Muscle of leg (tissue), 11 donors: ENCODE results near the gene HOXA9. TPM values are rescaled to one million over a fixed set of nuclear protein-coding genes. Genes with fewer than 3 reads are reported as not detected.

ENCODE experiments used
- DNase-seq: peaks from one replicate; pipeline ENCODE4 v3.0.0; 2013
- H3K27ac ChIP-seq: one replicate; pipeline ENCODE4 v1.5.1; 2013; ENCODE audit warnings: mild to moderate bottlenecking, low read length, control low read depth
- H3K27me3 ChIP-seq: one replicate; pipeline ENCODE4 v1.6.1; 2013; ENCODE audit warnings: low read length; ENCODE audit not compliant: control insufficient read depth, insufficient read depth
- H3K36me3 ChIP-seq: one replicate; pipeline ENCODE4 v1.6.1; 2013; ENCODE audit warnings: low read length; ENCODE audit not compliant: control insufficient read depth, insufficient read depth
- H3K4me1 ChIP-seq: one replicate; pipeline ENCODE4 v1.6.1; 2013; ENCODE audit warnings: low read length; ENCODE audit not compliant: control insufficient read depth, insufficient read depth
- H3K4me3 ChIP-seq: one replicate; pipeline ENCODE4 v1.5.1; 2013; ENCODE audit warnings: low read length, control low read depth
- H3K9me3 ChIP-seq: replicated peaks from 2 replicates; pipeline ENCODE4 v1.6.1; 2013; ENCODE audit warnings: low read depth, low read length; ENCODE audit not compliant: control insufficient read depth
- WGBS: methylation state at CpG from one replicate; pipeline ENCODE4 v1.1.5; 2013; ENCODE audit warnings: missing lambda C conversion rate; ENCODE audit not compliant: insufficient coverage; 5-methylcytosine and 5-hydroxymethylcytosine counted together
- polyA plus RNA-seq, 8 donors: library from polyadenylated mRNA; unstranded; fragments of 120-200 nt; gene quantifications; one replicate each; pipeline versions ENCODE4 v1.2.1 to v1.2.3, GENCODE V29; 2013; ENCODE audit warnings: inconsistent platforms in 1 of 8, low replicate concordance in 1 of 8; ENCODE audit not compliant: insufficient read length in 8 of 8, insufficient read depth in 1 of 8
- total RNA-seq: library from RNA; stranded (reverse); fragments of 120-200 nt; gene quantifications from one replicate; pipeline ENCODE4 v1.2.4, GENCODE V29; 2013

HOXA9 gene
- total and polyA plus RNA-seq, 9 donors: 16.0 to 28.5 (median 21.7) TPM

DNA sequence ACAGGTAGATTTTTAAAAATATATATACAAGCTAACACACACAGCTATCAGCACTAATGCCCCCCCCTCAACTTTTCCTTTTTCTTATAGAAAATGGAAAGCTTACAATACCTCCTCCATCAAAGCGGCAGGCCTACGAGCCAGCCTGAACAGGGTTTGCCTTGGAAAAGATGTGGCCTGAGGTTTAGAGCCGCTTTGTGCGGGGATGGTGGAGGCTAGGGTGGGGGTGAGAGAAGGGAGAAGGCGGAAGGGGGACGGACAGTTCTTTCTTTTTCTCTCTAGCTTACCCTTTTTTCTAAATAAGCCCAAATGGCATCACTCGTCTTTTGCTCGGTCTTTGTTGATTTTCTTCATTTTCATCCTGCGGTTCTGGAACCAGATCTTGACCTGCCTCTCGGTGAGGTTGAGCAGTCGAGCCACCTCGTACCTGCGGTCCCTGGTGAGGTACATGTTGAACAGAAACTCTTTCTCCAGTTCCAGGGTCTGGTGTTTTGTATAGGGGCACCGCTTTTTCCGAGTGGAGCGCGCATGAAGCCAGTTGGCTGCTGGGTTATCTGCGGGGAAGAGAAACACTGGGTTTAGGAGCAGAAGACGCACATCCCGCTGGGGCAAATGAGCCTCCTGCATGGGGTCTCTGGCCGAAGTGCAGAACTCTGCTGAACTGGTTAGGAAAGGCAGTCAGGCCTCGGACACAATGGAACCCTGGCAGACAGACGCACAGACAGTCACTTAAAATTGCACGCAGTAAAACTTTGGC lies 1.9 kb downstream of the HOXA9 start:
- Histone ChIP-seq H3K36me3 (peaks cover 10% of the 10 kb centered on the region), H3K27ac (peak overlapping the region; percentile 98), H3K9me3 (no peaks in the 10 kb centered on the region), H3K4me1 (peaks cover 64% of the 10 kb centered on the region), H3K27me3 (peaks cover 57% of the 10 kb centered on the region), H3K4me3 (peak overlapping the region; percentile 72)
- 12% methylated on average over 16 of the region's 24 CpGs for WGBS
- peak; percentile 52 for DNase-seq

GRCh38 chr7:27162561-27163287 lies 2.6 kb downstream of the HOXA9 start:
- WGBS: no CpG with 5 or more reads among the region's 7 CpGs
- H3K4me3 ChIP-seq: peak overlapping the region; percentile 72
- DNase-seq: peak; percentile 36

DNA sequence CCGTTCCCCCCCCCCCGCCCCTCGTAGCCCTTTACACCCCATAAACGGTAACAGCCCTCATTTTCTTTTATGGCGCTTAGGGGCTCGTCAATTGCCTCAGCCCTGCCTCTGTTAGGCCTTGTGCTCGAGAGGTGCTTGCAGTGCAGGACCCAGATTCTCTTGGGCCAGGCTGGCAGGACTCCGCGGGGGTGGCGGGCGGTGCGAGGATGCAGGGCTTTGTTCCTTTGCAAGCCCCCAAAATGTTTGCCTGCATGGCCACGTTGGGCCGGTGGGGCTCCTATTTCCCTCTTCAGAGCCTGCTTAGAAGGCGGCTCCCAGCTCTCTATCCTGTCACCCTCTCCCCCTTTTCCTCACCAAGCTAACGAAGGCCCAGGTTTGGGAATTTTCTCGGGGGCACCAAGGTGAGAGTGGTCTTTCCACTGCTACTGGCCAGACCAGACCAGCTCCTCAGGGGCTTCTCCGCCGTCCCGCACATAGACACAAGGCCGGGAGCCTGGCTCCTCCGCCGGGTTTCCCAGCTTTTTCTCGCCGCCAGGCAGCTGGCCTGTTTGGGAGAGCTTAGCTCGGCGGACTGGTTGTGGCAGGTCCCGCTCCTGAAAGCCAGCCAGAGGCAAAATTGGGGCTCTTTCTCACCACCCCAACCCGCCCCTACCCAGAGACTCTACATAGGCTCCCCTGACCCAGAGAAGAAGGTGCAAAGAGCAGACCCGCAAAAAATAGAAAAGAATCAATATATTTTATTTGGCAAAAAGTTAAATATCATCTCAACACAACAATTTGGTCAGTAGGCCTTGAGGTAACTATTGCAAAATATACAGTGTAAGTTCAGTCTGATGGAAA lies 3.4 kb downstream of the HOXA9 start:
- no peaks in the 10 kb centered on the region for H3K9me3 ChIP-seq
- peak; percentile 69 for DNase-seq
- H3K27ac ChIP-seq: peak overlapping the region; percentile 97
- H3K4me1 ChIP-seq: peaks cover 61% of the 10 kb centered on the region
- peaks cover 60% of the 10 kb centered on the region for H3K27me3 ChIP-seq
- H3K4me3 ChIP-seq: peak overlapping the region; percentile 72
- 21% methylated on average over 16 of the region's 30 CpGs for WGBS
- H3K36me3 ChIP-seq: peaks cover 10% of the 10 kb centered on the region

More at GRCh38 chr7:27162561-27163287, 2.6 kb downstream of the HOXA9 start:
- Histone ChIP-seq H3K36me3 (peaks cover 10% of the 10 kb centered on the region), H3K4me1 (peaks cover 61% of the 10 kb centered on the region), H3K27me3 (peaks cover 56% of the 10 kb centered on the region), H3K9me3 (no peaks in the 10 kb centered on the region), H3K27ac (peak overlapping the region; percentile 98)

DNA sequence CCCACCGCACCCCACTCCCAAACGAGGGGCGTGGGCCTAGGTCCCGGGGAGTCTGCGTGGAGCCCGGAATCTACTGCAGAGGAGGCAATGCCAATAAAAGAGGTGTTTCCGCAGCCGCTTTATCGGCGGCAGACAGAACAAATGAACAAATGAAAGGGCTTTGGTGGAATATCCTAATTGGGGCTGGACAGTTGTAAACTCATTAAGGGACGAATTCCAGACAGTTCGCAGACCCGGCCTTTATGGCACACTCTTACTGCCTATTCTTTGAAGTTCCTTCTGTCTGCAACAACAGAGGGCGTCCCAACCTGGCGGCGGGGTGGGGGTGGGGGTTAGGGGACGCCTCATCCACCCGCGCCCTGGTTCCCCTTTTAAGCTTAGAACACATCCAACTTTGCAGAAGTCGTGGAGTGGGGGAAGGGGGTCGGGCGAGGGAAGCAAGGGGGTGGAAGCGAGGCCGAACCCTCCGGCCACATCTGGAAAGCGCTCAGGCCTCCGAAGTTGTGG lies 4.1 kb downstream of the HOXA9 start:
- peak; percentile 76 for DNase-seq
- peak overlapping the region; percentile 72 for H3K4me3 ChIP-seq
- H3K36me3 ChIP-seq: peaks cover 10% of the 10 kb centered on the region
- 0% methylated on average over 8 of the region's 27 CpGs for WGBS
- no peaks in the 10 kb centered on the region for H3K9me3 ChIP-seq
- peaks cover 56% of the 10 kb centered on the region for H3K4me1 ChIP-seq
- peak overlapping the region; percentile 97 for H3K27ac ChIP-seq
- peaks cover 58% of the 10 kb centered on the region for H3K27me3 ChIP-seq

GRCh38 chr7:27160546-27161213 lies 4.7 kb downstream of the HOXA9 start:
- Histone ChIP-seq H3K9me3 (no peaks in the 10 kb centered on the region), H3K27me3 (peaks cover 55% of the 10 kb centered on the region), H3K4me1 (peaks cover 52% of the 10 kb centered on the region), H3K27ac (peak overlapping the region; percentile 97), H3K36me3 (peaks cover 10% of the 10 kb centered on the region), H3K4me3 (peak overlapping the region; percentile 72)
- peak; percentile 95 for DNase-seq
- 3% methylated on average over 50 of the region's 54 CpGs for WGBS

DNA sequence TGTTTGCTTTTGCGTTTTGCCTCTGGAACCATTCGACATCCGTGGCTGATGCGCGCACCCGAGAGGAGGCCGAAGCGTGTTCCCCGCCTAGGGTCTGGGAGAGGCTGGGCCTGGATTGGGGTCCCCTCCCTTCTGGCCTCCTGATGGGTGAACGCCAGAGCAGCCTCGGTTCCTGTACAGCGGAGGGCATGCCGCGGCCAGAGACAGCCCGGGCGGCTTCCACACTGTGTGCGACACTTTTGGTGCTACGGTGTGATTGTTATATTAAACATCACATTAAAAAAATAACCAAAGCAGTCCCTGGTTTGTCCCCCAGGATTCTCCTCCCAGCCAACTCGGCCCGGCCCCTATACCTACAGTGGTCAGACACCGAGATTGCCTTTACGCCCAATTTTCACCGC lies 5.2 kb downstream of the HOXA9 start:
- Histone ChIP-seq H3K27me3 (peaks cover 59% of the 10 kb centered on the region), H3K4me3 (peak overlapping the region; percentile 72), H3K36me3 (peaks cover 10% of the 10 kb centered on the region), H3K4me1 (peaks cover 57% of the 10 kb centered on the region), H3K27ac (peak overlapping the region; percentile 97), H3K9me3 (no peaks in the 10 kb centered on the region)
- peak; percentile 70 for DNase-seq
- 31% methylated on average over 14 of the region's 23 CpGs for WGBS

DNA sequence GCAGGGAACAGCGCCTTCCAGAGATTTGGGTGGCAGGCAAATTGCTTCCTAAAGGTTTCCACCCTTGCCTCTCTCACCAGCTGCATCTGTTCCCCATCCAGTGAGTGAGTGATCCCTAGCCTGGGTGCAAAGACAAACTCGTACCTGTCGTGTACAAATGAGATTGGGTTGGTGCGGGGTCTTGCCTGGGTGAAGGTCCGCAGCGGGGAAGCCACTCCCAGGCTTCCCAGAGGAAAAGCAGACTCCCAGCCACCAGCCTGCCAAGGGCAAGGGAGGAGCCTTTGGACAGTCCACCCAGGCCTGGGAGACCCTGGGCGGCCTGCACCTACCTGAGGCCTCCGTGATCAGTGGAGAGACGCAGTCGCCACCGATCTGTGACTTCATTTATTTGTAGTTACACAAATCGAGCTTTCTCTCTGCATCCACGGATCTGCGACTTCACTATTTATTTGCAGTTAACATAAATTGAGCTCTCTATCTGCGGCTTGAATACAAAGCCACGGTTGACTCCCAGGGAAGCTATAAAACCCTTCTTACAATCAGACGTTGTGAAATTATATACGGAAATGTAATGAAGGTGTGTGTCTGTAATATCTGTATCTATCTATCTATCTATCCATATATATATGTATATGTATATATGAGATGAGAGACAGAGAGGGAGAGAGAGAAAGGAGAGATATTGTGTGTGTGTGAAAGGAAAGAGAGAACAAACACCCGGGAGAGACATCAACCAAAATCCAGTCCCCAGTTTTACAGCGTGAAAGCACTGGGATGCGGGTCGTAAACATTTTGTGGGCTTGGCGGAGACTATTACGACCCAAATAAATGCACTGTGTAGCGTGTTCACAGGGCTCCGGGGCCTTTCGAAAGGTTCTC lies 5.8 kb downstream of the HOXA9 start:
- no peak for DNase-seq
- Histone ChIP-seq H3K27ac (peak overlapping the region; percentile 97), H3K4me3 (peak overlapping the region; percentile 72), H3K36me3 (peaks cover 13% of the 10 kb centered on the region), H3K9me3 (no peaks in the 10 kb centered on the region), H3K4me1 (peaks cover 58% of the 10 kb centered on the region), H3K27me3 (peaks cover 61% of the 10 kb centered on the region)
- 79% methylated on average over 16 of the region's 27 CpGs for WGBS

DNA sequence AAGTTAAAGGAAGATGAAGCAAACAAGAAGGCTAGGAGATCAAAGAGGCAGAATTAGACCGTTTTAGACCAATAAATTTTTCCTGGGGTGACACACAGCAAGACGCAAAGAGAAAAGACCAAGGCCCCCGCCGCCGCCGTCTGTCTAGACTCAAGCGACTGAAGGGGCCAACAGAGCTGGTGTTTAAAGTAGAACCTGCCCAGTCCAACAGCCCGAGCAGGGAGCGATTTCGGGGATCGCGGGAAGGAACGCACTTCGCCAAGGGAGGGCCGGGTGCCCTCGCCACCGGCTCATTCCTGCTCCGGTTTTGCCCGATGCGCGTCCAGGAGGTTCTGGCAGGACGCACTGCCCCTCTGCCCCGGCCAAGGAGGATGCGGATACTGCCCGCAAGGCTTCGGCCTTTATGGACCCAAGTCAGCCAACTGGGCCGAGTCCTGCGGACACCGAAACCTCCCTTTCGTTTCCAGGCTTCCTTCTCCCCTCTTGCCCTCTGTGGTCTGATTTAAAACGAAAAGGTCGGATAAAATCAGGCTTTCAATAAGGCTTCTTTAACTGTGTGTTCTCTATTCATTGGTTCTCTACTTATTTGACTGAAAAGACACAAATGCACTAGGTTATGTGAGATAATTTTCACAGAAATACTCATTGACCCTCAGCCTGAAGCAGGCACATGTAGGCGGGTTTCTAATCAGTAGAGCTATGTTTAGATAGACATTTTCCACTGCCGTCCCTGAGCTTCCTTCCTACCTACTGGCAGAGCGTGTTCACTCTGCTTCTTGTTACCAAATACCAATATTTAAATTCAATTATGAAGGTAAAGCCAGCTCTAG lies 6.7 kb downstream of the HOXA9 start:
- Histone ChIP-seq H3K27me3 (peaks cover 64% of the 10 kb centered on the region), H3K9me3 (no peaks in the 10 kb centered on the region), H3K4me3 (peak overlapping the region; percentile 19), H3K4me1 (peaks cover 61% of the 10 kb centered on the region), H3K27ac (peak overlapping the region; percentile 97), H3K36me3 (peaks cover 20% of the 10 kb centered on the region)
- 83% methylated on average over 25 of the region's 35 CpGs for WGBS
- DNase-seq: no peak
